Kidney tubule cell (primary cell): ENCODE data around the gene VAMP2.

Experiments used
- DNase-seq: peaks from one replicate; pipeline ENCODE4 v3.0.0-alpha.2; 2018; ENCODE audit warnings: low spot score

The VAMP2 gene

GRCh38 chr17:8122924-8123694, 39.6 kb downstream of the VAMP2 start:
- DNase-seq, result peak; percentile 10

DNA sequence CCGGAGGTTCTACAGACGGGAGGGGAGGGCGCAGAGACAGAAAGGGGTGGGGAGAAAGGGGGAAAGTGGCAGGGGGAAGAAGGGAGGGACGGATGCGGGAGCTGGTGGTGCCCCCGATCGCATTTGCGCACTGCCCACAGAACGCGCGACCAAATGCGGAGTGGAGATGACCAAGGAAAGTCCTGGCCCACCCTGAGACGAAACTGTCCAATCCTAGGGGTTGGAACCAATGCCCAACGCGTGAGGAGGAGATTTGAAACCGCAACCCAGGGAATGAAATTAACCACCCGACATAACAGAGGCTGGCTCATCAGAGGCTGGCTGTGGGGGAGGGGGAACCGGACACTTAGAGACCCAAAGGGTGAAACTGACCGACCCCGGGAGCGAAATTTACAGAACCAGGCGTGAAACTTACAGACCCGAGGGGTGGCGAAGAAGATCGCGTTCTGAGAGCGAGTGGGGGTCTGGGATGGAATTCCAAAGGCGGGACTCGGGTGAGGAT, 40.3 kb downstream of the VAMP2 start:
- peak; percentile 32 for DNase-seq

- peak; percentile 77 for DNase-seq
Observed at GRCh38 chr17:8121681-8122421, 40.9 kb downstream of the VAMP2 start.

DNA sequence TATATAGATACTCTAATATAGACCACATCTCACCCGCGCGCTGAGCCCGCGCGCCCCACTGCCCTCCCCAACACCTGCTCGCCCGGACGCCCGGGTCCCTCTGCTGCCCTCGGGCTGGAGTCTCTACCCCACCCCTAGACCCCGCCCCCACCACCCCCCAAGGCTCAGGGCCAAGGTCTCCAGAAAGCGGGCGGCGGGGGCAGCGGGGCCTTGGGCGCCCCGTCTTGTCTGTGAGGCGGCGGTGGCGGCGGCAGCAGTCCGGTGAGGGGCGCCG, 41.4 kb downstream of the VAMP2 start:
- DNase-seq, result no peak

DNA sequence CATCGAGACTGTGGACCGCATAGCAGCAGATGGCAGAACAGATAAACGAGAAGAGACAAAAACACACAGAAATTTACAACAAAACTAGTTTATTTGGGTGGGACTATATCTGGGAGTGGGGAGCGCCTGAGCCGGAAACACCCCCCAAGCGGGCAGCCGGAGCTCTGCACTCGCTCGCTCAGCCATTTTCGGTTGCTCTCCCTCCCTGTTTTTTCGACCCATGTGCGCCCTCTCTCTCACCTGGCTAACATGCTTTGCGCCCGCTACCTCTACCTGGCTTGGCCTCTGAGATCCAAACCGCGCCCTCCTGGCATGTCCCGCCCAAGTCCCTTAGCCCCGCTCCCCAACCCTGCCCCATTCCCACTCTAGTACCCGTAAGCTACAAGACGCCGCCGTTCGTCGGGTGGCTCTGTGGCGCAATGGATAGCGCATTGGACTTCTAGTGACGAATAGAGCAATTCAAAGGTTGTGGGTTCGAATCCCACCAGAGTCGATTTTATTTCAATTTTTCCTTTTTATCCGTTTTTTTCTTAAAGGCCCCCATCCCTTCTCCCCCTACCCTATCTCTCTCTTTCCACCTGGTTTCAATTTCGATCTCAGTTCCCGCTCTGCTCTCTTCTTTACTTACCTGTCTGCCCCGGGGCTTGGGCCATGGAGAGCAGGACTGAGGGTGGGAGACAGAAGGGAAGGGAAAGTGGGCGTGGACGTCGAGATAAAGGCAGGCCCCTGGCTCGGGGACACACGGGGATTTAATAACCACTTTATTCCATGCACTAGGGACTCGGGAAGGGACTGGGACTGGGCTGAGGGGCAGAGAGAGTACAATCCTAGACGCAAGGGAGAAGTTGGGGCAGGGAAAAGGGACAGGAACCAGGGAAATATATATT, 42.0 kb downstream of the VAMP2 start:
- peak; percentile 86 for DNase-seq

GRCh38 chr17:8119581-8120519, 42.9 kb downstream of the VAMP2 start:
- peak; percentile 96 for DNase-seq

DNA sequence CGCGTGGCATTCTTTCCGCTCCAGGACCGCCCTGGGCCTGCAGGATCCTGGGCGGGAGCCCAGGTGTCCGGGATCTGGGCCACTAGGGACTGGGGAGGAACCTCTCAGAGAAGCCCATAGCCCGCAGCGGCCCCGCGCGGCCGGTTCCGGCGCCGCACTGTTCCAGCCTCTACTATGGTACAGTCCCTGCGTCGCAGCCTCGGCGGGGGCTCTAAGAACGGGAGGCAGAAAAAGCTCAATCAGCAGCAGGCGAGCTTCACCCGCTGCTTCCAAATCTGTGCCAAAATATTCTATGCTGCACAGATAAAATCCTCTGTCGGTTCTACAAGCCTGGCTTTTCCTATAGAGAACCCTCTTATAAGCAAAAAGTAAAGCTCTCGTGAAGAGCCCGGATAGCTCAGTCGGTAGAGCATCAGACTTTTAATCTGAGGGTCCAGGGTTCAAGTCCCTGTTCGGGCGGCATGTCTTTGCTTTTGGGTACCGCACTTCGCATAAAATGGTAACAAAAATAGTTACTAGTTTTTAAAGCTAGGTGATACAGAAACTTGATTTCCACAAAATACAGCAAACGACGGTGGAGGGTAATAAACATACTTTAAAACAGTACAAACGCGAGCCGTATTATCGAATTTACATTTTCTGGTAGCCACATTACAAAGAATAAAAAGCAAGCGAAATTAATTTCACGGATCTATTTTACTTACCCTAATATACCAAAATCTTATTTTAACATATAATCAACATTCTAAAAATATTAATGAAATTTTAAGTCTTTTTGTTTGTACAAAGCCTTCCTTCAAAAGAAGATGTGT, 43.8 kb downstream of the VAMP2 start:
- peak; percentile 87 for DNase-seq

DNA sequence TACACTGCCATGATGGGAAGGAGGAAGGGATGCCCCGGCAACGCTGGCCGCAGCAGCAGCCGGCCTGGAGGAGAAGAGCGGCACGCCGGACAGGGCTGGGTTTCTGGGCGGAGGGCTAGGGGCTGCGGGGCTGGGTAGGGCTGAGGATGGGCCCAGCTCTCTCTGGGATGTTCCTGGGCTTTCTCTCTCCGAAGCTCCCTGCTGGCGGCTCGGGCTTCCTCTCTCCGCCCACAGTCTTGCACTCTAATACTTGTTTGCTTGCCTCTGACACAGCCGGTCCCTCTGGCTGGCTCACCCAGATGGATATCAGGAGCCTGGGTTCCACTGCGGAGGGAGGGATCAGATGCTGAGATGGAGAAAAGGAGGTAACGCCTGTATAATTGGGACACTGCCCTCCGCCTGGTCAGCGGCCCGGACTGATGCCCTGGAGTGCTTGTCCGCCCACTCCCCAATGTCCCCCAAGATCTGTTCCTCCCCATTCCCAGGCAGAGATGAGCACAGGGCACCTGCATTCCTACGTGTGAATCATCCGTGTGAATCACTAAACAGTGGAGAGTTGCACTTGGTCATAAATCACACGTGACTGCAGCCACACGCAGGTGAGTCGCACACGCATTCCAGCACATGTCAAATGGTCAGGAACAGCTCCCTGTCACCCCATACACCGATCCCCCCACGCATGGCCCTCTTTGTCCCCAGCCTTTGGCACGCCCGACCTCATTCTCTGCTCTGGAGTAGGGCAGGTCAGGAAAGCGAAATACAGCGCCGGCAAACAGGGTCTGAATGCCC, 44.6 kb downstream of the VAMP2 start, which contains the start of gene ALOXE3:
Gene ALOXE3 (minus strand): TSS at position 535 of the 789 bp plus-strand sequence. CDS start 524 bp downstream, at position 11.
- peak; percentile 95 for DNase-seq

DNA sequence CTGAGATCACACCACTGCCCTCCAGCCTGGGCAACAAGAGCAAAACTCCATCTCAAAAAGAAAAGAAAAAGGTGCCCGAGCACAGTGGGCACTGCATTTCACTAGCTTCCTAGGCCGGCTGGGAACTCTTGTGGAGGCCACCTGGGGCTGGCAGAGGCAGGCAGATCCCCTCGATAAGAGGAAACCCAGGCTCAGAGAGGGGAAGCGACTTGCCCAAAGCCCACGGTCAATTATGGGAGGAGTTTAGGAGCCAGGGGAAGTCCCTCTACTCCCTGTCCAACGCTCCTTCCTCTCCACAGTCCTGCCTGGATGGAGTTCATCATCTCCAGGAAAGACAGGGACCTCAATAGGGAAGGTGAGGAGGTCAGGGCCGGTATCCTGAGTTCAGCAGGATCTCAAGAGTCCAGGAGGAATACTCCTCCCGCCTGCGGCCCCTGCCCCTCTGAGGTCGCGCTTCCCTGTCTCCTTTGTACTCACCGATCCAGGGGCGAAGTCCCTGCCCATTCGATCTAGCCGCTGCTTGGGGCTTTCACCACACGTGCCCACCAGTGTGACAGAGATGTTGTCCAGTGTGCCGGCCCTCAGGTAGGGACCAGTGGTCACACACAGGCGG, 45.3 kb downstream of the VAMP2 start:
- DNase-seq, result peak; percentile 35

DNA sequence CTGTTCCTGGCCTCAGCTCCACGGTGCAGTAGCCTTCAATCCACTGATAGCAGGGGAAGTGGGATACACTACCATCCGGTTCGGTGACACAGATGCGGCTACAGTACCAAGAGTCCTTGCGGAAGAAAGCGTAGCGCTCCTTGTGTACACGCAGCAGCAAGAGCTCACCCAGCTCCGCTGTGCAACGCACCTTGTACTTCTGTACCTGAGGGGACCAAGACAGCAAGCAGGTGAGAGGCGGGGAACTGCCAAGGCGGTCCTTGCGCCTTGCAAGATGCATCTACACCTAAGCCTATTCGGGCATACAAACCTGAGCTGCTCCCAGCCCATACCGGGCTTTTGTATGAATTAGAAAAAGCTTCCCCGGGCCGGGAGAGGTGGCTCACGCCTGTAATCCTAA, 46.0 kb downstream of the VAMP2 start:
- no peak for DNase-seq

GRCh38 chr17:8110907-8111306, 51.8 kb downstream of the VAMP2 start:
- no peak for DNase-seq

DNA sequence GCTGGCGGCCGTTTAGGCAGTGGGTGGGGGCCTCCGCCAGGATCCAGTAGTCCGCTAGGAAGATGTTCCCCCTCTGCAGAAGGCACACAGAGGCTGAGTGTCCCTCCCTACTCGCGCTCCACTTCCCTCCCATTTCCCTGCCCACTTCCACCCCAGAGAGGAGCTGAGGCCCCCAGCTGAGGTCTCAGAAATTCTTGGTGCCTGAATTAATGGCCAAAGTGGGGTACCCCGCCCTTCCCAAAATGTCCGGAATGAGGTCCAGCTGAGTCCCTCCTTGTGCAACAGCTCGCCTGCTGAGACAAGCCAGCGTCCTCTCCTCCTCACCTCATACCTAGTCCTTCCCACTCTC, 52.3 kb downstream of the VAMP2 start:
- no peak for DNase-seq

DNA sequence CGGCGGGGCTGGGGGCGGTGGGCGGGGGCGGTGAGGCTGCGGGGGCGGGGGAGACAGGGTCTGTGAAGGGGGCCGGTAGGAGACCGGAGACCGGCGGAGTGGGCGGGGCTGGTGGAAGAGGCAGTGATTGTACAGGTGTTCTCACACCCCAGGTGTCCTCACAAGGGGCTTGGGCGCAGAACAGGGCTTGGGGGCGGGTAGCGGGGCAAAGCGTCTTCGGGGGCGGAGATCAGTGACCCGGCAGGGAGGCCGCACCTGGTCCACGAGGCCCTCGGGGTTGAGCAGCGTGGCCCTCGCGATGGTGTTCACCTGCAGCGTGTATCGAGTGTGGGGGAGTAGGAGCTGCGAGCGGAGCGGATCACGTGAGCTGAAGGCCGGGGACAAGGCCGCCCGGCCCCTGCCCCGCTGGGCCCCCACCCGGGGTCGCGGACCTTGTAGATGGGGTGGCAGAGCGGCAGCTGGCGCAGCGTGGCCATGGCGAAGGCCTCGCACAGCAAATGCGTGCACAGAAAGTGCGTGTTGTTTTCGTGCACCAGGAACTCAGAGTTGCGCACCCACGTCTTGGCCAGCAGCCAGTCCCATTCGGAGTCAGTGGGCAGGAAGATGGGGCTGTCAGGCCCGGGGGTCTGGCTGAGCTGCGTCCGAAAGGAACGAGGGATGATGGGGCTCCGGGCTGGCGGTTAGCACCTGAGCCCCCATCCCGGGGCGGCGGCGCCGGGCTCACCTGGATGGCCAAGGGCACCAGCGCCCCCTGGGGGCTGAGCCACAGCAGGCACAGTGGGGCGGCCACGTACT, 52.9 kb downstream of the VAMP2 start:
- DNase-seq, result peak; percentile 65
